Activated CD8-positive, alpha-beta T cell treated with anti-CD3 and anti-CD28 coated beads for 36 hours (primary cell): ENCODE data around the gene DACH2. TPM values are rescaled to one million over a fixed set of nuclear protein-coding genes. Genes with fewer than 3 reads are reported as not detected.
A peak's percentile ranks its signal among the peaks of the same experiment; 100 is the strongest.

ENCODE experiments used
- ATAC-seq: fragments of 200-7000 bp; cut with Tn5 transposase; one replicate; pipeline ENCODE4 v1.10.0; 2021; ENCODE audit warnings: mild to moderate bottlenecking, moderate library complexity
- CTCF ChIA-PET: fragments of 350-600 bp; sonication (Branson Sonifier 250); formaldehyde crosslinking; loops from one replicate; lab custom pipeline; 2021; ENCODE audit warnings: antibody characterized with exemption; lab: Charles Lee
- POLR2A ChIA-PET: fragments of 350-600 bp; sonication (Branson Sonifier 250); formaldehyde crosslinking; loops from one replicate; lab custom pipeline; 2021; ENCODE audit warnings: antibody characterized with exemption; lab: Charles Lee
- DNase-seq: peaks from one replicate; pipeline ENCODE4 v3.0.0-alpha.2; 2020
- H3K27ac Mint-ChIP-seq: one replicate; pipeline ENCODE4 v1.8.0; 2021; ENCODE audit warnings: mild to moderate bottlenecking, mixed read lengths
- H3K27me3 Mint-ChIP-seq: one replicate; pipeline ENCODE4 v1.8.0; 2021; ENCODE audit warnings: mixed read lengths
- H3K36me3 Mint-ChIP-seq: one replicate; pipeline ENCODE4 v1.8.0; 2021; ENCODE audit warnings: low read depth, mixed read lengths
- H3K4me1 Mint-ChIP-seq: one replicate; pipeline ENCODE4 v1.8.0; 2021; ENCODE audit warnings: low read depth, mixed read lengths
- H3K4me3 Mint-ChIP-seq: one replicate; pipeline ENCODE4 v1.8.0; 2021; ENCODE audit warnings: mild to moderate bottlenecking, moderate library complexity, mixed read lengths
- H3K9me3 Mint-ChIP-seq: one replicate; pipeline ENCODE4 v1.8.0; 2021; ENCODE audit warnings: mixed read lengths
- intact Hi-C: fragments of 100-400 bp; cut with micrococcal nuclease; formaldehyde crosslinking; loops from one replicate; pipeline ENCODE4 v1.10.0; 2022
- total RNA-seq, 2 experiments: library from RNA; stranded (reverse); gene quantifications; one replicate each; pipeline ENCODE4 v1.2.3, GENCODE V29; 2021
- TF ChIP-seq, protein P1 (sequence below): fragments of 200-600 bp; IDR thresholded peaks from one replicate; pipeline ENCODE4 v1.8.0; 2022; ENCODE audit warnings: antibody characterized with exemption, mild to moderate bottlenecking

Gene DACH2
- total RNA-seq, 2 experiments from 2014 or later: not detected

DNA sequence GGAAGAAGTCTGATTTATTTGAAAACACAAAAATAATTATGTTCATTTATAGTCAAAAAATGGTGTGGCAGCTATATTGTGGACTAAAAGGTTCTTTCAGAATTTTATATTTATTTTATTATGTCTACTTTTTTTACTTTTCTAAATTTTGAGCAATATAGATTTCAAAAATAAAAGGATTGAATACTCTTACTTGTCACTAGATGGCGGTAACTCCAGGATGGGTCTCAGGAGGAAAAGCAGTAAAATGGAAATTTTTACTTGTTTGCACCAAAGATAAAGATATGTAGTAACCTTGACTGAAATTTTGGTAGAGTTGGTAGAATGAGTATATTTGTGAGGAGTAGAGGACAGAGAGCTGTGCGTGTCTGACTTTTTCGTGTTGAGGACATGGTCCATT lies 14.5 kb upstream of the DACH2 start:
- H3K36me3 Mint-ChIP-seq: no peaks in the 10 kb centered on the region
- H3K27ac Mint-ChIP-seq: no peak overlapping the region
- DNase-seq (no peak), ATAC-seq (no peak)
- ChIA-PET POLR2A (no interaction called here), CTCF (interaction anchor here (0.7 to 1.3 kb wide), 3 partner anchors 13 to 289 kb away, joined by 3 read pairs; no protein-coding TSS in a partner anchor)
- H3K4me3 Mint-ChIP-seq: no peak overlapping the region
- H3K4me1 Mint-ChIP-seq: no peaks in the 10 kb centered on the region
- no peaks in the 10 kb centered on the region for H3K9me3 Mint-ChIP-seq
- TF ChIP-seq, protein P1, sequence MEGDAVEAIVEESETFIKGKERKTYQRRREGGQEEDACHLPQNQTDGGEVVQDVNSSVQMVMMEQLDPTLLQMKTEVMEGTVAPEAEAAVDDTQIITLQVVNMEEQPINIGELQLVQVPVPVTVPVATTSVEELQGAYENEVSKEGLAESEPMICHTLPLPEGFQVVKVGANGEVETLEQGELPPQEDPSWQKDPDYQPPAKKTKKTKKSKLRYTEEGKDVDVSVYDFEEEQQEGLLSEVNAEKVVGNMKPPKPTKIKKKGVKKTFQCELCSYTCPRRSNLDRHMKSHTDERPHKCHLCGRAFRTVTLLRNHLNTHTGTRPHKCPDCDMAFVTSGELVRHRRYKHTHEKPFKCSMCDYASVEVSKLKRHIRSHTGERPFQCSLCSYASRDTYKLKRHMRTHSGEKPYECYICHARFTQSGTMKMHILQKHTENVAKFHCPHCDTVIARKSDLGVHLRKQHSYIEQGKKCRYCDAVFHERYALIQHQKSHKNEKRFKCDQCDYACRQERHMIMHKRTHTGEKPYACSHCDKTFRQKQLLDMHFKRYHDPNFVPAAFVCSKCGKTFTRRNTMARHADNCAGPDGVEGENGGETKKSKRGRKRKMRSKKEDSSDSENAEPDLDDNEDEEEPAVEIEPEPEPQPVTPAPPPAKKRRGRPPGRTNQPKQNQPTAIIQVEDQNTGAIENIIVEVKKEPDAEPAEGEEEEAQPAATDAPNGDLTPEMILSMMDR: peak; percentile 21
- H3K27me3 Mint-ChIP-seq: no peaks in the 10 kb centered on the region
- intact Hi-C loops: no loop called here

DNA sequence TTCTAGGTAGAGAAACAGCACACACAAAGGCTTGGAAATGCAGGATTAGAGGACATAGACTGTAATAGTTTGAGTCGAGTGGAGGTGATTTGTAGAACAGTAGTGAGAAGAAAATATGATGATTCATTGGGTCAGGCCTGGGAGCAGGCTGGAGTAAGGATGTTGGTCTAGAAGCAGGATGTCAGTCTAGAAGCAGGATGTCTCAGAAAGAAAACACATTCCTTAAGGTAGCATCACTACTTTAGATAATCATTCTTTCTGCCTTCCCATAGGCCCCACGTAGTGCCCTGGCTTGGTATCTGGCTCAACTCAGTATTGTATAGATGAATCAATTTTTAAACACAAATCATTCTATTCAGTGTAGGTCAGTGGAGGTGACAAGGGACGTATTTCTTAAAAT lies 11.2 kb upstream of the DACH2 start:
- no peak overlapping the region for H3K27ac Mint-ChIP-seq
- DNase-seq: no peak
- no peaks in the 10 kb centered on the region for H3K4me1 Mint-ChIP-seq
- ChIA-PET CTCF (no interaction called here), POLR2A (no interaction called here)
- no peaks in the 10 kb centered on the region for H3K9me3 Mint-ChIP-seq
- intact Hi-C loops: no loop called here
- TF ChIP-seq, protein P1: no peak
- no peaks in the 10 kb centered on the region for H3K36me3 Mint-ChIP-seq
- no peaks in the 10 kb centered on the region for H3K27me3 Mint-ChIP-seq
- ATAC-seq: no peak
- no peak overlapping the region for H3K4me3 Mint-ChIP-seq

DNA sequence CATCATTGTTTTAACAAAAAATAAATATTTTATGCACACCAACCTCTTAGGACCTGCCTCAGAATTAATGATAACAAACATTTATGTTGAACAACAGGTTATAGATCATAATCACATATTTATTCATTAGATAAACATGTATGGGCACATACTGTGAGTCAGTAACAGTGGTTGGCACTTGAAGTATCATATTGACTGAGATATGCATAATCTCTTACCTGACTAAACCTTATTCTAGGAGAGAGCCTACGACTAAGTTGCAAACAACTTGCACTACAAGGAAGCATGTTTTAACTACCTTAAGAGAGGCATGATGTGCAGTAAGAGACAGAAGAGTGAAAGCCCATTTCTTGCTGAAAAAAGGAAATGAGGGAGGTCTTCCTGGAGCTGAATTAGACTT lies 6.5 kb upstream of the DACH2 start:
- no peaks in the 10 kb centered on the region for H3K9me3 Mint-ChIP-seq
- ChIA-PET POLR2A (no interaction called here), CTCF (no interaction called here)
- intact Hi-C loops: no loop called here
- H3K36me3 Mint-ChIP-seq: no peaks in the 10 kb centered on the region
- no peak for ATAC-seq
- H3K4me1 Mint-ChIP-seq: no peaks in the 10 kb centered on the region
- no peak overlapping the region for H3K4me3 Mint-ChIP-seq
- no peak for DNase-seq
- no peaks in the 10 kb centered on the region for H3K27me3 Mint-ChIP-seq
- H3K27ac Mint-ChIP-seq: no peak overlapping the region
- TF ChIP-seq, protein P1: no peak

DNA sequence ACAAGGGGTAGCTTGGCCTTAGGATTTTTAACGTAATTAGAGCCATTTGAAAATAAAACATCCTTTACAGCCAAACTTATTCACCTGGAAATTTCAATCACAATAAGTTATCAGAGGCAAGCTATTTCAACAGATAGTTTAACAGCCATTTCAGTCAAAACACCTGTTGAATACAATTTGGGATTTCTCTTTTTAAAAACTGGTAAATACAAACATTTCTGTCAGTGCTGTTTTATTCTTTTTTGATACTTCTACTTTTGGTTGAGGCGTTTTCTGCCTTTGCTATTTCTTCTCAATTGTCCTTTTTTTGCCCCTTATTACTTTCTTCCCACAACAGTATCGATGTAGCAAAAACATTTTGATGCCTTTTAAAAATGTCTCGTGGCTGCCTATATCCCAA lies 2.1 kb upstream of the DACH2 start:
- no peaks in the 10 kb centered on the region for H3K9me3 Mint-ChIP-seq

DNA sequence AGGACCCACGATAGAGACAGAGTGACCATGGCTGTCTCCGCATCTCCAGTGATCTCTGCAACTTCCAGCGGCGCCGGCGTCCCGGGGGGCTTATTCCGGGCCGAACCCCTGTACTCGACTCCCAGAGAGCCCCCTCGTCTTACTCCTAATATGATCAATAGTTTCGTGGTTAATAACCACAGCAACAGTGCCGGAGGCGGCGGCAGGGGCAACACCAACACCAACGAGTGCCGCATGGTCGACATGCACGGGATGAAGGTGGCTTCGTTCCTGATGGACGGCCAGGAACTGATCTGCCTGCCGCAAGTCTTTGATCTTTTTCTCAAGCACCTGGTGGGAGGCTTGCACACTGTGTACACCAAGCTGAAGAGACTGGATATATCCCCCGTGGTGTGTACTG lies 343 bp downstream of the DACH2 start:
- DNase-seq: no peak

More for the DNA sequence above, 2.1 kb upstream of the DACH2 start:
- Mint-ChIP-seq H3K36me3 (no peaks in the 10 kb centered on the region), H3K4me1 (peaks cover 8% of the 10 kb centered on the region), H3K27ac (no peak overlapping the region), H3K4me3 (no peak overlapping the region), H3K27me3 (peaks cover 21% of the 10 kb centered on the region)
- ChIA-PET CTCF (no interaction called here), POLR2A (no interaction called here)
- TF ChIP-seq, protein P1: no peak
- ATAC-seq (no peak), DNase-seq (no peak)
- intact Hi-C loops: no loop called here

More for the DNA sequence above, 343 bp downstream of the DACH2 start:
- TF ChIP-seq, protein P1: no peak
- ATAC-seq: no peak
- ChIA-PET POLR2A (no interaction called here), CTCF (no interaction called here)
- H3K4me3 Mint-ChIP-seq: peak overlapping the region; percentile 63
- H3K4me1 Mint-ChIP-seq: peaks cover 8% of the 10 kb centered on the region
- H3K36me3 Mint-ChIP-seq: no peaks in the 10 kb centered on the region
- no peaks in the 10 kb centered on the region for H3K9me3 Mint-ChIP-seq
- H3K27me3 Mint-ChIP-seq: peaks cover 23% of the 10 kb centered on the region
- intact Hi-C loops: no loop called here
- no peak overlapping the region for H3K27ac Mint-ChIP-seq
